H4 (cell line): ENCODE data around the gene CABP1. TPM values are rescaled to one million over a fixed set of nuclear protein-coding genes. Genes with fewer than 3 reads are reported as not detected.
"Not testable (repeated sequence)": the region's sequence is repeated elsewhere in the genome, so short reads cannot be mapped to it uniquely, and the experiment has no call there.

Experiments used
- DNase-seq: peaks from one replicate; pipeline ENCODE4 v3.0.0-alpha.2; 2015; ENCODE audit warnings: low spot score
- total RNA-seq: library from RNA; depleted of rRNA; stranded (reverse); fragments of >200 nt; shearing (Covaris generic); gene quantifications from 2 replicates; pipeline ENCODE4 v1.2.3, GENCODE V29; 2014; rRNA removed

Gene CABP1
- total RNA-seq, result not detected in 2 replicates

DNA sequence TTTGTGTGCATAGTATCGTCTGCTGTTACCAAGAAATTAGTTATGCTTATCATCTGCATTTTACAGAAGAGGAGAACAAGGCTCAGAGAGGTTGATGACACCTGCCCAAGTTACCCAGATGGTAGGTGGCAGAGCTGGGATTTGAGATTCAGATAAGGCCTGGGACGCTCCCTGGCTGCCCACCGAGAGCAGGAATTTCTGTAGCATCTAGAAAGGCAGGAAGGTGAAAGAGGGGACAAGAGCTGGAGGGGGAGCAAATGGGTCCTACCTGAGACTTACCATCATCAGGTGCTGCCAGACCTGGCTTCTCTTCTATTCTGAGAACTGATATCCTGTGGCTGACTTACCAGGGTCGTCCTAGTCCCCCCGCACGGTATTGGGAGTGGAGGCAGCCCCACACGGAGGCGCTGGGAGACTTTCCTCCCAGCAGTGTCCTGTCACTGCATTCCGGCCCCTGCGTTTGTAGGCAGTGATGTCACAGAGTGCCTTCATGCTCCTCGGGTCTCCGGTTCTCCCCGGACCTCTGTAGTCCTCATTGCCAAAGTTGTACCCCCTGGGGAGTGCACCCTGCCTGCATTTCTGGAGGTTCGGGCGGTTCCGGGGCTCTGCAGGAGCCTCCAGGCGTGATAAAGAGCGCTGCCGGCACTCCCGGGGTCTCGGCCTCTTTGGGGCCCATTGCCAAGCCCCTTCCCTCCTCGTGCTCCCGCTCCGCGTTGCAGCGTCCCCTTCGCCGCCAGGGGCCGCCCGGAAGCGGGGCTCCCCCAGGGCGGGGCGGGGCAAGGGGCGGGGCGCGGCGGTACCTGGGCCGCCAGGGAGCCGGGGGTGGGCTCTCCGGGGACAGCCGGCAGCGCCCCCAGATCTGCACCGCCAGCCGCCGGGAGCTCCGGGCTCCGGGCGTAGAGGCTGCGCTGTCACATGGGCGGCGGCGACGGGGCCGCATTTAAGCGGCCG is at the start of gene CABP1:
CABP1 (plus strand) TSS at position 856 of the 951 bp plus-strand sequence; CDS start at position 916, 60 bp downstream.
- no peak for DNase-seq

DNA sequence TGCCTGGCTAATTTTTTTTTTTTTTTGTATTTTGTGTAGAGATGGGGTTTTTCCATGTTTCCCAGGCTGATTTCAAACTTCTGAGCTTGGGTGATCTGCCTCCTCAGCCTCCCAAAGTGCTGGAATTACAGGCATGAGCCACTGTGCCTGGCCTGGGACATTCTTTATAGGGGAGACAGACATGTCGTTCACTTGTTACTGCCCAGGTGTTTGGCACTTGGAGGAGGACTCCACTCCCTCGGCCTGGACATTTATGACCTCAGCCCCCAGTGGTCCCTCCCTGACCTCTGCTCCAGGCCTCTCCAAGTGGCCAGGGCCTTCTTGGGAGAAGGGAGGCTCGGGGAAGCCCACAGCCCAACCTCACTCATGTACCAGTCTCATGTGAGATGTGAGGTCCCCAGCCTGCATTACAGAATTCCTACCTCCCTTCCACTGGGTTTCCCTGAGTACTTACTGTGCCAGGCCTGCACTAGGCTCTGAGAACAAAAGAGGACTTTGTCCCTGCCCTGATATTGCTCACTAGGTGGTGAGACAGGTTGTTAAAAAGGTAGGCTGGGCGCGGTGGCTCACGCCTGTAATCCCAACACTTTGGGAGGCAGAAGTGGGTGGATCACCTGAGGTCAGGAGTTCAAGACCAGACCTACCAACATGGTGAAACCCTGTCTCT is 49.6 kb upstream of the CABP1 start:
- DNase-seq, result no peak

DNA sequence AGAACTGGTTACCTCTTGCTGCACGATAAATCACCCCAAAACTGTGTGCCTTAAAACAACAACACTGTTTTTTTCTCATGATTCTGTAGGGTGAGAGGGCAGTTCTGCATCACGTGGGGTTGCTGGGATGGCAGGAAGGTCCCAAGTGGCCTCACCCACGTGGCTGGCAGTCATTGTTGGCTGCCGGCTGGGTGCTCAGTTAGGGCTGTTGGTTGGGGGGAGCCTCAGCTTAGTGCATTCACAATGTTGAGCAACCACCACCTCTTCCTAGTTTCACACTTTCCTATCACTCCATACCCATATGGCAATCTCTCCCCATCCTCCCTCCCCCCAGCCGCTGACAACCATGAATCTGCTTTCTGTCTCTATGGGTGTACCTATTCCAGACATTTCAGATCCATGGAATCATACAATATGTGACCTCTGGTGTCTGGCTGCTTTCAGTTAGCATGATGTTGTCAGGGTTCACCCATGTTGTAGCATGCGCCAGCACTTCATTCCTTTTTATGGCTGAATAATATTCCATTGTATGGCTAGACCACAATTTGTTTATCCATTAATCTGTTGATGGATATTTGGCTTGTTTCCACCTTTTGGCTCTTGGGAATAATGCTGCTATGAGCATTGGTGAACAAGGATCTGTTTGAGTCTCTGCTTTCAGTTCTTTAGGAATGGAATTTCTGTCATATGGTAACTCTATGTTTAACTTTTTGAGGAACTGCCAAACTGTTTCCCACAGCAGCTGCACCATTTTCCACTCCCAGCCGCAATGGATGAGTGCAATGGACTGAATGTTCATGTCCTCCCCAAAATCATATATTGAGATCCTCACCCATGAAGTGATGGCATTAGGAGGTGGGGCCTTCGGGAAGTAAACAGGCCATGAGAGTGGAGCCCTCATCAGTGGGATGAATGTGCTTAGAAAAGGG is 48.0 kb upstream of the CABP1 start:
- DNase-seq, result no peak

DNA sequence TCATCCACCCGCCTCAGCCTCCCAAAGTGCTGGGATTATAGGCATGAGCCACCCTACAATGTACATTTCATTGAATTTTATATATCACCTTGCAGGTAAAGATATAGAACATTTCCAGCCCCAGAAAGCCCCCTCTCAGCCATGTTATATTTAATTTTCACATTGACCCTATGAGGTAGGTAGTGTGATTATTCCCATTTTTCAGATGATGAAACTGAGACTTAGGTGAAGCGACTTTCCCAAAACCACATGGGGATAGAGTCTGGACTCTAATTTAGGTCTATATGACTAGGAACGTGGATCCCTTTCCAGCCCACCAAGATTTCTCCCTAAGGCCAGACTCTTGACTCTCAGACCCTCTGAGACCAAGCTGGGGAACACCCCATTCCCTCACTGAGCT is 43.5 kb upstream of the CABP1 start:
- no peak for DNase-seq

DNA sequence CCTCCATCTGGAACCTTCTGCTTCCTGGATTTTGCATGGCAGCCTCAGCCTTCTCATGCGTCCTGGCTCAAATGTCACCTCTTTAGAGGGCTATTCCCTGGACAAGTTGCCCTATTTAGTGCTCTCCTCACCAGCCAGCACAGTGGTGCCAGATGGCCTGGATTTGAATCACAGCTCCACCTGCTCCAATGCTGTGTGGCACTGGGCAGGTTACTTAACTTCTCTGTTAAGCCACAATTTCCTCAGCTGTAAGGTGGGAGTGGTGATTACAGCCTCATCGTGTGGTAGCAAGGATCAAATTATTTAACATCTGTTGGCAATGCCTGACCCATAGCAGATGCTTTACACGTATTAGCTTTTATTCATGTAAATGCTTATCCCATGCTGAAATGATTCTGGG is 42.6 kb upstream of the CABP1 start:
- no peak for DNase-seq

DNA sequence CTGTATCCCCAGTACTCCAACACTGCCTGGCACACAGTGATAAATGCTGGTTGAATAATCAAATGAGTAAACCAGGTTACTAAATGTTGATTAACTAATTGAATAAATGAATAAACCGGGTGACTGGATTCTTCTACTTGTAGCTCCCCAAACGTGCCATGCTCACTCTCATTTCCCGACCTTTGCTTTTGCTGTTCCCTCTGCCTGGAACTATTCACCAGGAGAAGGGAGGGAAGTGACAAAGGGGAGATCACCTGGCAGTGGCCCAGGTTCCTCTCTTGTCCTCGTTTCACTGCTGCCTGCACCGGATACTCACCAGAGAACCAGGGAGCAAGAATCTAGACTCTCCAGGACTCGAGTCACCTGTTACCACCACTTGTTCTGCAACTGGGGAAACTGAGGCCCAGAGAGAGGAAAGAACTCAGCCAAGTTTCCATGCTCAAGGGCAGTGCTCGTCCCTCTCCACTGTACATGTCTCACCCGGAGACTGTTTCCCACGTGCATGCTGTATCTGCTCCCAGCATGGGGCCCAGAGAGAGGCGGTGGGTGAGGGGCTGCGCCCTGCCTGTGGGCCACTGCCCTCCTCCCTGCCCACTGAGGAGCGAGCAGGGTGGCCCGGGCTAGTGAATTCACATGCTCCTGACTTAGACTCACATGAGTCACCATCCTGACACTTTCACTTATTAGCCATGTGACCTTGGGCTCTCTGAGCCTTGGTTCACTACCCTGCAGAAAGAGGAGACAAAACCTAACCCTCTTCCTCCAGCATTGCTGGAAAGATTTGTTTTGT is 41.6 kb upstream of the CABP1 start:
- DNase-seq, result peak; percentile 47

DNA sequence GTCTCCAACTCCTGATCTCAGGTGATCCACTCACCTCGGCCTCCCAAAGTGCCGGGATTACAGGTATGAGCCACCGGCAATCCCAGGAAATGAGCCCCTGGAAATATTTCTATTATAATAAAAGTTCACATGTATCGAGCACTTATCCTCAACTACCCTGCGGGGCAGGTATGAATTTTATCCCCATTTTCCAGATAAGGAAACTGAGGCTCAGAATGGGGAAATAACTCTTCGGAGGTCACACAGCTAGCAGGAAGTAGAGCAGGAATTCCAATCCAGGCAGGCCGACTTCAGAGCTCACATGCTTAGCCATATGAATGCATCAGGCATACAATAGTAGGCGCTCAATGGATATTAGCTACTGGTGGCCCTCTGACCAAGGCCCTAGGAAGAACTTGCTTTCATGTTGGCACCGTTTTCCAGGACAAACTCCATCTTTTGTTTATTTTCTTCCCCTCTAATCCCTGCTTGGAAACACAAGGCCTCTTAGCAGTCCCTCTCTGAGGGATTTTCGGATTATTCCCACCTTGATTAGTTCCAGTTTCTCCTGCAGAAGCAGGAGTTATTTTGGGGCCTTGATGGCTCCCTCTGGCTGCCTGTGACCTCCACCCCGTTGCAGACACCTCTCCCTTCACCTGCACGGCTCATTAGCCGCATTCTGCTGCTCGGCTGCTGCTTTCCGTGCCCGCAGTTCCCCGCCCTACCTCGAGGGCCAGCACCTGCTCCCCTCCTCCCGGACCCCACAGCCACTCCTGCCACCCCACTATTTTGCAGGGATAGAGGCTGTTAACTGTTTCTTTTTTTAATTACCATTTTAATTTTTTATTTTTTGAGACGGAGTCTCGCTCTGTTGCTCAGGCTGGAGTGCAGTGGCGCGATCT is 40.5 kb upstream of the CABP1 start:
- DNase-seq, result no peak

DNA sequence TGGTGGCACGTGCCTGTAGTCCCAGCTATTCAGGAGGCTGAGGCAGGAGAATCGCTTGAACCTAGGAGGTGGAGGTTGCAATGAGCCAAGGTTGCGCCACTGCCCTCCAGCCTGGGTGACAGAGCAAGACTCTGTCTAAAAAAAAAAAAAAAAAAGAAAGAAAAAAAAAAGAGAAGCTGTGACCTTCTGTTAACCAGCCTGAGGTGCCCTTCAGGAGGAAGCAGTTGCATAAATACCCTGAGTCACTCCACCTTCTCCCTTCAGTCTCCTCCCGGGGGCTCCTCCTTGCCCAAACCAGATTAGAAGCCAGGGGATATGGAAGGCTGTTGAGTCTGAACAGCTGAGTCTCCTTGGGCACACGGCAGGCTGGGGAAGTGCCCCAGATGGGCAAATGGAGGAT is 38.0 kb upstream of the CABP1 start:
- DNase-seq, result peak; percentile 43

DNA sequence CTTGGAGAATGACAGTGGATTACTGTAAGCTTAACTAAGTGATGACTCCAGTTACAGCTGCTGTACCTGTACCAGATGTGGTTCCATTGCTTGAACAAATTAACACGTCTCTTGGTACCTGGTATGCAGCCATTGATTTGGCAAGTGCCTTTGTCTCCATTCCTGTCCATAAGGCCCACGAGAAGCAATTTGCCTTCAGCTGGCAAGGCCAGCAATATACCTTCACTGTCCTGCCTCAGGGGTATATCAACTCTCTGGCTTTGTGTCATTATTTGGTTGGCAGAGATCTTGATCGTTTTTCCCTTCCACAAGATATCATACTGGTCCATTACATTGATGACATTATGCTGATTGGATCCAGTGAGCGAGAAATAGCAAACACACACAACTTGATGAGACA is 29.9 kb upstream of the CABP1 start:
- no peak for DNase-seq

DNA sequence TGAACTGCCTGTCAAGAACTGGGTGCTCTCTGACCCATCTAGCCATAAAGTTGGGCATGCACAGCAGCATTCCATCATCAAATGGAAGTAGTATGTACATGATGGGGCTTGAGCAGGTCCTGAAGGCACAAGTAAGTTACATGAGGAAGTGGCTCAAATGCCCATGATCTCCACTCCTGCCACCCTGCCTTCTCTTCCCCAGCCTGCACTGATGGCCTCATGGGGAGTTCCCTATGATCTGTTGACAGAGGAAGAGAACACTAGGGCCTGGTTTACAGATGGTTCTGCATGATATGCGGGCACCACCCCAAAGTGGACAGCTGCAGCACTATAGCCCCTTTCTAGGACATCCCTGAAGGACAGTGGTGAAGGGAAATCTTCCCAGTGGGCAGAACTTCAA is 28.9 kb upstream of the CABP1 start:
- DNase-seq, result not testable (repeated sequence)

DNA sequence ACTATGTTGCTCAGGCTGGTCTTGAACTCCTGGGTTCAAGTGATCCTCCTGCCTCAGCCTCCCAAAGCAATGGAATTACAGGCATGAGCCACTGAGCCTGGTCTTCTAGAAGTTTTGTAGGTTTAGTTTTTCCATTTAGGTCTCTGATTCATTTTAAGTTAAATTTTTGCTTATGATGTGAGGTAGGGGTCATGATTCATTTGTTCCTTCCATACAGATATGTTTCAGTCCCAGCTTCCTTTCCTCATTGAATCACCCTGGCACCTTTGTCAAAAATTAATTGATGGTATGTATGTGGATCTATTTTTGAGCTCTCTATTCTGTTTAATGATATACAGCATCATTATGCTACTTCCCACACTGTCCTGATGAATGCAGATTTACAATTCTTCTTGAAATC is 25.6 kb upstream of the CABP1 start:
- DNase-seq, result no peak

DNA sequence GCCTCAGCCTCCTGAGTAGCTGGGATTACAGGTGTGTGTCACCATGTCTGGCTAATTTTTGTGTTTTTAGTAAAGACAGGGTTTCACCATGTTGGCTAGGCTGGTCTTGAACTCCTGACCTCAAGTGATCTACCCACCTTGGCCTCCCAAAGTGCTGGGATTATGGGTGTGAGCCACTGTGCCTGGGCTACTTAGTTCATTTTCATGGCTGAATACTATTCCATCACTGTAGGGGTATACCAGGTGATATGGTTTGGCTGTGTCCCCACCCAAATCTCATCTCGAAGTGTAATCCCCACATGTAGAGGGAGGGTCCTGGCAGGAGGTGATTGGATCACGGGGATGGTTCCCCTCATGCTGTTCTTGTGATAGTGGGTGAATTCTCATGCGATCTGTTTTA is 23.2 kb upstream of the CABP1 start:
- DNase-seq, result not testable (repeated sequence)

DNA sequence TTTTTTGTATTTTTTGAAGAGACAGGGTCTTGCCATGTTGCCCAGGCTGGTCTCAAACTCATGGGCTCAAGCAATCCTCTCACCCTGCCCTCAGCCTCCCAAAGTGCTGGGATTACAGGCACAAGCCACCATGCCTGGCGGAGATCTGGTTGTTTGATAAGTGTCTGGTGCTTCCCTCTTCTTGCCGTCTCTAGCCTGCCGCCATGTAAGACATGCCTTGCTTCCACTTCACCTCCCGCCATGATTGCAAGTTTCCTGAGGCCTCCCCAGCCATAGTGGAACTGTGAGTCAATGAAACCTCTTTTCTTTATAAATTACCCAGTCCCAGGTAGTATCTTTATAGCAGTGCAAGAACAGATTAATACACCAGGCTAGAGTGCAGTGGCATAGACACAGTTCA is 22.7 kb upstream of the CABP1 start:
- not testable (repeated sequence) for DNase-seq

DNA sequence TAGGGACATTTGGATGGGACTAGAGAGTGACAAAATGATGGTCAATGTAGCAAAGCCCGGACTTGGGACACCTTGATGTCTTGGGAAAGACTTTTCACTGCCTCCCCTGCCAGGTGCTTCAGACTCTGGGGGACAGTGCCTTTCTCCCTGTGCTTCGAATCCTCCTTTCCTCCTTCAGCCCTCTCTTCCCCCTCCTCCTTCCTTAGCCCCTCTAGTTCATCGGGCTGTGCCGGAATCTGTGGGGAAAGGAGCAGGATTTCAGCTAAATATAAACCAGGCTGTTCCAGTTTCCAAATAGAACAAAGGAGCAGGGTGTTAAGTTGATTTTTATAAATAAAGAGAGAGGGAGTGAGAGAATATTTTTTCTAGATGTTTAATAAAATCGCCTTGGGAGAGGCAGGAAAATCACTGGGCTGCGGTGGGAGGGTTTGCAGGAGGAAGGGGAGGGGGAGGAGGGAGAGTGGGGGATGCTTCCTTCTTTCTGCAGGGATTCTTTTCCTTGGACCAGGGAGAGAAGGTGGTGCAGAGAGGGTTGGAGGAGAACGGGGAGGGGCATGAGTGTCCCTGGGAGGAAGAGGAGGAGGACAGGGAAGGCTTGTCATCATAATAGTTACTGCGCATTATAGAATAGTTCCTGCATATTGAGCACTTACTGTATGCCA is 21.3 kb upstream of the CABP1 start:
- DNase-seq, result no peak

DNA sequence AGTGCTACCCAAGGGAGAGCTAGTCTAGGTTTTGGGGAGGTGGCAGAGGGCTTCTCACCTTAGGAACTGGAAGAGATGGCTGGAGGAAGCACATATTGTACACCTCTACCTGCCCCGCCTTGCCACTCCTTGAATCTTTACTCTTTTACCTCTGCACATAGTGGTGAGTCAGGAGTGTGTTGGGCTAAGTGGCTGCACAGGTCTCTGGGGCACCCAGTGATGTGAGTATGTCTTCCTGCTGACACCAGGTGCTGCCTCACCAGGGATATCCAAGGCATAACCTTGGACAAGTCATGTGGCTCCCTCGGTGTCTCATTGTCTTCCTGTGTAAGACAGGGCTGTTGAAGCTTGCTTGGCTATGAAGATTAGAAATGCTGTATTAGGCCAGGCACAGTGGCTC is 19.8 kb upstream of the CABP1 start:
- no peak for DNase-seq

DNA sequence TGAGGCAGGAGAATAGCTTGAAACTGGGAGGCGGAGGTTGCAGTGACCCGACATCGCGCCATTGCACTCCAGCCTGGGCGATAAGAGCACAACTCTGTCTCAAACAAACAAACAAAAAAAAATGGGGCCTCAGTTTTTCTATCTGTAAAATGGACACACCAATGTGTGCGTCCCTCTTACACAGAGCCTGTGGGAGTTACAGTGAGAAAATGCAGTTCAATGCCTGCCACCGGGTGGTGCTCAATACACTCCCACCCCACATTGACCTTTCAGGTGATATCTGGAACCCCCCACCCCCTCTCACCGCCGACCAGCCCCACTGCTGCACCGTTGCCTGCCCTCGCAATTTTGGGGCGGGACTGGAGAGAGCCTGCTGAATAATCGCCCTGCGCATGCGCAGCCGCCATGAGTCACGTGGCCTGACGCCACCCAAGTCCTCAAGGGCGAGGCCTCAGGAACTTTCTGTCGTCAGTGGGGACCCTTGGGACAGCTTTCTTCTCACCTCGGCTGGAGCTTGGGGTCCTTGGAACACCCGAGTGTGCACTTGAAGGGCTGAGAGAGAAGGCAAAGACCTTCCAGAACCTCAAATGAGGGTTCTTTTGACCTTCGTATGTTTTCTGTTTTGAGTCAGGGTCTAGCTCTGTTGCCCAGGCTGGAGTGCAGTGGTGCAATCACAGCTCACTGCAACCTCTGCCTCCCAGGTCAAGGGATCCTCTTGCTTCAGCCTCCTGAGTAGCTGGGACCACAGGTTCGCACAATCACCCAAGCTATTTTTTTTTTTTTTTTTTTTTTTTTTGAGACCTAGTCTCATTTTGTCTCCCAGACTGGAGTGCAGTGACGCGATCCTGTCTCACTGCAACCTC is 14.6 kb upstream of the CABP1 start:
- DNase-seq, result no peak

DNA sequence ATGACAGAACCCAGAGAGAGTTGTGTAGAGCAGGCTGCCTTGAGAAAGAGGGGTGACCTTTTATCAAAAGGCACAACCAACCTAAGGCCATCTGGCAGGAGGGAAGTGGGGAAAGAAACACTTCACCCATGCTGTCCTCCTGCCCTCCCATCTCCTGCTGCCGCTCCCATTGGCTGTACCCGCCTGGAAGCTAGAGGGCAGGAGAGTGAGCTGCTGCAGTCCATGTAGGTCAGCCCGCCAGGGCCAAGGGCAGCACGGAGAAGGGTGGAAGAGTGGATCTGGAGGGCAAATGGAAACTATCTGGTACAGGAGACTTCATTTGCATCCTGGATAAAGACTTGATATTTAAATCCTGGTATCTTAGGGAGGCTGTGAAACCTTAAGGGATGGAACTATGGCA is 11.5 kb upstream of the CABP1 start:
- no peak for DNase-seq

DNA sequence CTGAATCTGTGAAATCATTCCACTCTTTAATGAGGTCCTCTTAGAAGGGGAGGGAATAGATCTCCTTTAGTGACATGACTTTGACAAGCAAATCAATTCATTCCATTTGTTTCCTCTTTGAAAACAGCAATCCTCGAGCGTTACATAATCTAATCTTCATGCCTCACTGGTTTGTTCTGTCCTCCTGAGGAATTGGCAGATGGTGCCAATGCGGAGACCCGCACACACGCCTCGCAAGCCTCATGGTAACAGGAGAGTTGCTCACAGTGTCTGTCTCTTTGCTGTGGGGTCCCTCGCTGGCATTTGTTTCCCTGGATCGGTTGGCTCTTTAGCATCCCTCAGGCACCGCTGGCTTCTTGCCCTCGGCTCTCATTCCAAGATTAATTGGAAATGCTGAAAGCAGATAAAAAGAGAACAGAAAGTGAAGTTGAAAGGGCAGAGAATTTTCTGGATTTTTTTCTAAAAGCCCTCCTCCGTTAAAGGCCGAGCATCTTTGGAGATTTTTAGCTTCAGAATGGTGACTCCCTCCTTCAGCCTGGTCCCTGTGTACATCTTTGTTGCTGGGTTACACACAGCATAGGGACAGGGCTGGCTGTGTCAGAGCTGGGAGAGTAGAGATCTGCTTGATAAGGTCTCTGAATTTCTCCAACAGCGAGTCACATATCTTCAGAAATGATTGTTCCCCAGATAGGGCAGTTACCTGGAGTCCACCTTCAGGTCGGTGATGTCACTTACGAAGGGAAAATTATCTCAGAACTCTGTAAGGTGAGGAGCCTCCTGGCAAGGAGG is 10.1 kb upstream of the CABP1 start:
- no peak for DNase-seq
